HG03039 (cell line): ENCODE data around the gene FANCL.
"Not testable (repeated sequence)": the region's sequence is repeated elsewhere in the genome, so short reads cannot be mapped to it uniquely, and the experiment has no call there.

Source experiments
- ATAC-seq: cut with Tn5 transposase; IDR thresholded peaks from one replicate; pipeline ENCODE4 v1.9.1; 2021; ENCODE audit warnings: mild to moderate bottlenecking, moderate library complexity; ENCODE audit not compliant: unreplicated experiment

Gene FANCL

GRCh38 chr2:58207189-58207588 lies 33.9 kb downstream of the FANCL start:
- no peak for ATAC-seq

GRCh38 chr2:58206785-58207184 lies 34.3 kb downstream of the FANCL start:
- ATAC-seq: no peak

GRCh38 chr2:58204195-58204959 lies 36.7 kb downstream of the FANCL start:
- no peak for ATAC-seq

GRCh38 chr2:58203018-58203417 lies 38.1 kb downstream of the FANCL start:
- no peak for ATAC-seq

- no peak for ATAC-seq
Measured at GRCh38 chr2:58202404-58202803, 38.7 kb downstream of the FANCL start.

GRCh38 chr2:58197894-58198293 lies 43.2 kb downstream of the FANCL start:
- ATAC-seq: no peak

GRCh38 chr2:58195662-58196061 lies 45.5 kb downstream of the FANCL start:
- ATAC-seq: no peak

GRCh38 chr2:58194458-58194857 lies 46.7 kb downstream of the FANCL start:
- ATAC-seq: no peak

- ATAC-seq: not testable (repeated sequence)
Measured at GRCh38 chr2:58187022-58187421, 54.1 kb downstream of the FANCL start.

- no peak for ATAC-seq
Measured at GRCh38 chr2:58186501-58186900, 54.6 kb downstream of the FANCL start.

- ATAC-seq: no peak
Measured at GRCh38 chr2:58182527-58182926, 58.6 kb downstream of the FANCL start.

GRCh38 chr2:58180635-58181034 lies 60.5 kb downstream of the FANCL start:
- ATAC-seq: no peak

- ATAC-seq: not testable (repeated sequence)
Measured at GRCh38 chr2:58180175-58180574, 61.0 kb downstream of the FANCL start.

GRCh38 chr2:58177187-58177586 lies 63.9 kb downstream of the FANCL start:
- ATAC-seq: not testable (repeated sequence)

- not testable (repeated sequence) for ATAC-seq
Measured at GRCh38 chr2:58171831-58172230, 69.3 kb downstream of the FANCL start.

GRCh38 chr2:58170334-58170933 lies 70.7 kb downstream of the FANCL start:
- ATAC-seq: not testable (repeated sequence)

GRCh38 chr2:58169845-58170244 lies 71.3 kb downstream of the FANCL start:
- ATAC-seq: not testable (repeated sequence)

GRCh38 chr2:58168130-58168529 lies 73.0 kb downstream of the FANCL start:
- not testable (repeated sequence) for ATAC-seq

GRCh38 chr2:58163913-58164312 lies 77.2 kb downstream of the FANCL start:
- ATAC-seq: no peak

GRCh38 chr2:58158481-58158880 lies 82.6 kb downstream of the FANCL start:
- no peak for ATAC-seq

GRCh38 chr2:58157754-58158153 lies 83.4 kb downstream of the FANCL start:
- no peak for ATAC-seq

GRCh38 chr2:58156780-58157179 lies 84.3 kb downstream of the FANCL start:
- no peak for ATAC-seq
